ENCODE data around the gene RRP7A. TPM values are rescaled to one million over a fixed set of nuclear protein-coding genes. Genes with fewer than 3 reads are reported as not detected.

RRP7A gene
- total RNA-seq, 1 experiment from 2014 or later: 101 TPM

- no peak overlapping the region for H2BK120ac ChIP-seq (ENCODE audit: low read depth, low read length, poor library complexity, severe bottlenecking)
- no peak overlapping the region for H3K23ac ChIP-seq (ENCODE audit: insufficient read length, low read depth, low read length)
- H4K5ac ChIP-seq (ENCODE audit: insufficient read length, low read depth, low read length): no peak overlapping the region
- no peak overlapping the region for H3K4me2 ChIP-seq (ENCODE audit: insufficient read depth, insufficient read length, low read length)
- H4K8ac ChIP-seq (replicated peaks; ENCODE audit: insufficient read length, low read depth, low read length): no peak overlapping the region
- Mint-ChIP-seq H3K27me3 (ENCODE audit: low read depth) (peaks cover 11% of the 10 kb centered on the region), H3K36me3 (ENCODE audit: insufficient read depth in 1 of 3, low read depth in 3 of 3) (no peaks in the 10 kb centered on the region), H3K4me1 (peaks cover 10 to 26% of the 10 kb centered on the region in 2 experiments), H3K27ac (no peak overlapping the region), H3K4me3 (no peak overlapping the region; a peak in 1 of 5 replicates), H3K9me3 (no peaks in the 10 kb centered on the region)
- no peaks in the 10 kb centered on the region for H3K4me1 ChIP-seq (ENCODE audit: insufficient read depth, low read length)
- no peak overlapping the region for H2AFZ ChIP-seq (ENCODE audit: low read length)
- no peak overlapping the region for H2BK12ac ChIP-seq (ENCODE audit: insufficient read length, low read depth, low read length)
- no peaks in the 10 kb centered on the region for H3K79me1 ChIP-seq (ENCODE audit: insufficient read depth, low read depth, low read length, poor library complexity, severe bottlenecking)
- no peaks in the 10 kb centered on the region for H4K20me1 ChIP-seq (ENCODE audit: control insufficient read depth, insufficient read depth, insufficient read length)
- H2BK15ac ChIP-seq (ENCODE audit: low read depth, low read length): no peak overlapping the region
- H2BK5ac ChIP-seq (ENCODE audit: insufficient read length, low read length): no peak overlapping the region
- no peak overlapping the region for H3K9ac ChIP-seq (ENCODE audit: extremely low read depth, insufficient read length, low read length)
- H3K14ac ChIP-seq (ENCODE audit: insufficient read depth, low read length): no peak overlapping the region
- no peaks in the 10 kb centered on the region for H3K79me2 ChIP-seq (ENCODE audit: insufficient read depth, low read length)
- H2BK20ac ChIP-seq (ENCODE audit: low read depth, low read length, poor library complexity, severe bottlenecking): no peak overlapping the region
- TF ChIP-seq CTCF (conservative IDR thresholded peaks at IDR 0.05): no peak
- no peaks in the 10 kb centered on the region for H3K27me3 ChIP-seq (ENCODE audit: insufficient read depth, low read length)
- no CpG with 5 or more reads among the region's 2 CpGs for WGBS (ENCODE audit: extremely low coverage, insufficient read length, low lambda C conversion rate)
- no peak overlapping the region for H3K56ac ChIP-seq (ENCODE audit: insufficient read length, low read depth, low read length)
- no peak overlapping the region for H4K91ac ChIP-seq (ENCODE audit: insufficient read length, low read depth, low read length)
- H3T11ph ChIP-seq (ENCODE audit: low read length): no peak overlapping the region
- H2AK5ac ChIP-seq (ENCODE audit: insufficient read length, low read length): no peak overlapping the region
- H3K9me3 ChIP-seq (ENCODE audit: control insufficient read depth, low read depth, low read length): no peaks in the 10 kb centered on the region
- H3K18ac ChIP-seq (ENCODE audit: insufficient read length, low read depth, low read length): no peak overlapping the region
- H3K23me2 ChIP-seq (ENCODE audit: insufficient read length, low read depth, low read length, poor library complexity, severe bottlenecking): no peaks in the 10 kb centered on the region
- H3K4ac ChIP-seq (ENCODE audit: low read depth, low read length): no peak overlapping the region
- H3K27ac ChIP-seq (ENCODE audit: insufficient read length, low read depth, low read length): no peak overlapping the region
- no peak for DNase-seq
Observed at GRCh38 chr22:42475122-42475521, 44.5 kb downstream of the RRP7A start.

All from H9 (cell line).